ENCODE measurements around the gene FERMT1. TPM values are rescaled to one million over a fixed set of nuclear protein-coding genes. Genes with fewer than 3 reads are reported as not detected.

Gene FERMT1
- under 1 TPM; 0.16 to 0.41 (median 0.32) TPM for total RNA-seq
- 10 to 100 TPM; 21.6 to 31.5 (median 27.5) TPM for polyA plus RNA-seq

GRCh38 chr20:6122873-6123648 is at the start of gene FERMT1:
Gene FERMT1, minus strand, starts transcription at chr20:6123030. Its CDS starts 3,476 bp downstream, at chr20:6119554.
- peak within 1 kb of the TSS; percentile 7 to 51 (median 44) for H3K4me3 ChIP-seq
- peak within 1 kb of the TSS in 3 of 4 donors; percentile 7 to 18 (median 18) for H3K27ac ChIP-seq
- DNase-seq: peak; percentile 68
- TF ChIP-seq POLR2AphosphoS5 (IDR thresholded peaks at IDR 0.05) (no peak), CTCF (IDR thresholded peaks at IDR 0.05) (no peak), POLR2A (IDR thresholded peaks at IDR 0.05) (no peak), EP300 (IDR thresholded peaks at IDR 0.05) (no peak)
- peaks cover 0 to 16% (median 12%) of the 10 kb centered on the region in 4 donors for H3K4me1 ChIP-seq
- 1 to 5% methylated on average over 55 of the region's 55 CpGs for WGBS, 2 donors
- H3K36me3 ChIP-seq: no peaks in the 10 kb centered on the region
- peaks cover 5 to 40% (median 12%) of the 10 kb centered on the region in 3 donors for H3K27me3 ChIP-seq
- H3K9me3 ChIP-seq: no peaks in the 10 kb centered on the region
- intact Hi-C loops (cut with DNase I): no loop called here

GRCh38 chr20:6169251-6169650 is 46.4 kb upstream of the FERMT1 start:
- no peak for DNase-seq
- no peak for TF ChIP-seq EP300 (IDR thresholded peaks at IDR 0.05)
- Histone ChIP-seq H3K9me3 (peaks cover 0 to 4% (median 0%) of the 10 kb centered on the region in 4 donors), H3K4me3 (no peak overlapping the region), H3K36me3 (no peaks in the 10 kb centered on the region), H3K27me3 (no peaks in the 10 kb centered on the region), H3K4me1 (peaks cover 0 to 7% (median 3%) of the 10 kb centered on the region in 4 donors), H3K27ac (no peak overlapping the region)
- intact Hi-C loops (cut with DNase I): no loop called here

GRCh38 chr20:6168204-6168603 is 45.4 kb upstream of the FERMT1 start:
- no peaks in the 10 kb centered on the region for H3K27me3 ChIP-seq
- H3K9me3 ChIP-seq: peaks cover 0 to 4% (median 0%) of the 10 kb centered on the region in 4 donors
- no peak overlapping the region for H3K27ac ChIP-seq
- H3K4me1 ChIP-seq: peaks cover 0 to 7% (median 3%) of the 10 kb centered on the region in 4 donors
- DNase-seq: no peak
- H3K4me3 ChIP-seq: no peak overlapping the region
- intact Hi-C loops (cut with DNase I): no loop called here
- TF ChIP-seq CTCF (IDR thresholded peaks at IDR 0.05) (no peak), POLR2A (IDR thresholded peaks at IDR 0.05) (no peak), EP300 (IDR thresholded peaks at IDR 0.05) (no peak), POLR2AphosphoS5 (IDR thresholded peaks at IDR 0.05) (no peak)
- no peaks in the 10 kb centered on the region for H3K36me3 ChIP-seq

- DNase-seq: no peak
- Histone ChIP-seq H3K4me1 (peaks cover 0 to 7% (median 3%) of the 10 kb centered on the region in 4 donors), H3K4me3 (no peak overlapping the region), H3K36me3 (no peaks in the 10 kb centered on the region), H3K9me3 (no peaks in the 10 kb centered on the region), H3K27ac (peak overlapping the region in 1 of 4 donors; percentile 6), H3K27me3 (no peaks in the 10 kb centered on the region)
- no peak for TF ChIP-seq CTCF (IDR thresholded peaks at IDR 0.05)
- TF ChIP-seq POLR2A (IDR thresholded peaks at IDR 0.05): no peak
- no peak for TF ChIP-seq POLR2AphosphoS5 (IDR thresholded peaks at IDR 0.05)
- intact Hi-C loops (cut with DNase I): no loop called here
Measured at GRCh38 chr20:6165346-6165745, 42.5 kb upstream of the FERMT1 start.

GRCh38 chr20:6164421-6165341 is 41.9 kb upstream of the FERMT1 start:
- intact Hi-C loops (cut with DNase I): no loop called here
- Histone ChIP-seq H3K9me3 (no peaks in the 10 kb centered on the region), H3K27ac (peak overlapping the region in 1 of 4 donors; percentile 6), H3K27me3 (no peaks in the 10 kb centered on the region), H3K36me3 (no peaks in the 10 kb centered on the region), H3K4me1 (peaks cover 0 to 7% (median 3%) of the 10 kb centered on the region in 4 donors), H3K4me3 (no peak overlapping the region)
- WGBS, 2 donors: 63 to 78% methylated on average over 10 of the region's 10 CpGs
- no peak for DNase-seq
- TF ChIP-seq POLR2A (IDR thresholded peaks at IDR 0.05) (no peak), CTCF (IDR thresholded peaks at IDR 0.05) (no peak), EP300 (IDR thresholded peaks at IDR 0.05) (no peak), POLR2AphosphoS5 (IDR thresholded peaks at IDR 0.05) (peak; percentile 30 to 79 (median 54))

All from sigmoid colon (tissue), 7 donors.